ENCODE measurements around the gene BSG.

The BSG gene

GRCh38 chr19:535017-535835 lies 37.2 kb upstream of the BSG start:
- TF ChIP-seq CTCF (IDR thresholded peaks at IDR 0.05; ENCODE audit: low read length, missing control alignments) = no peak
- DNase-seq (ENCODE audit: low read depth) = no peak
- no peak overlapping the region for H3K4me3 ChIP-seq (replicated peaks; ENCODE audit: low read depth, low read length)

- H3K4me3 ChIP-seq (replicated peaks; ENCODE audit: low read depth, low read length) = no peak overlapping the region
- no peak for TF ChIP-seq CTCF (IDR thresholded peaks at IDR 0.05; ENCODE audit: low read length, missing control alignments)
- no peak for DNase-seq (ENCODE audit: low read depth)
Observed at GRCh38 chr19:536031-536880, 36.1 kb upstream of the BSG start.

GRCh38 chr19:536881-537404 lies 35.5 kb upstream of the BSG start:
- TF ChIP-seq CTCF (IDR thresholded peaks at IDR 0.05; ENCODE audit: low read length, missing control alignments) = no peak
- no peak overlapping the region for H3K4me3 ChIP-seq (replicated peaks; ENCODE audit: low read depth, low read length)
- DNase-seq (ENCODE audit: low read depth) = no peak

- no peak overlapping the region for H3K4me3 ChIP-seq (replicated peaks; ENCODE audit: low read depth, low read length)
- no peak for DNase-seq (ENCODE audit: low read depth)
- no peak for TF ChIP-seq CTCF (IDR thresholded peaks at IDR 0.05; ENCODE audit: low read length, missing control alignments)
Observed at GRCh38 chr19:538641-539428, 33.6 kb upstream of the BSG start.

- TF ChIP-seq CTCF (IDR thresholded peaks at IDR 0.05; ENCODE audit: low read length, missing control alignments) = no peak
- DNase-seq (ENCODE audit: low read depth) = no peak
- no peak overlapping the region for H3K4me3 ChIP-seq (replicated peaks; ENCODE audit: low read depth, low read length)
Observed at GRCh38 chr19:539429-540030, 32.9 kb upstream of the BSG start.
